CD8-positive, alpha-beta memory T cell (primary cell): Measurements from ENCODE around the gene CCT6A. TPM values are rescaled to one million over a fixed set of nuclear protein-coding genes. Genes with fewer than 3 reads are reported as not detected.
A peak's percentile ranks its signal among the peaks of the same experiment; 100 is the strongest.
"Not testable (repeated sequence)": the region's sequence is repeated elsewhere in the genome, so short reads cannot be mapped to it uniquely, and the experiment has no call there.

ENCODE experiments used
- CTCF ChIA-PET: fragments of 350-600 bp; sonication (Branson Sonifier 250); formaldehyde crosslinking; loops from one replicate; lab custom pipeline; 2021; ENCODE audit warnings: antibody characterized with exemption; lab: Charles Lee
- POLR2A ChIA-PET: fragments of 350-600 bp; sonication (Branson Sonifier 250); formaldehyde crosslinking; loops from one replicate; lab custom pipeline; 2021; ENCODE audit warnings: antibody characterized with exemption; lab: Charles Lee
- DNase-seq, 5 donors: peaks; one replicate each; pipeline versions ENCODE4 v3.0.0 to v3.0.0-alpha.2; 2020 to 2022; ENCODE audit warnings: mixed read lengths in 1 of 5
- H3K27ac ChIP-seq: one replicate; pipeline ENCODE4 v1.7.0; 2013; ENCODE audit warnings: low read depth, mild to moderate bottlenecking, low read length, moderate library complexity
- H3K27me3 ChIP-seq: 2 replicates; pipeline ENCODE4 v1.7.0; 2013; ENCODE audit warnings: low read length, mild to moderate bottlenecking; ENCODE audit not compliant: insufficient read depth, poor library complexity, severe bottlenecking
- H3K36me3 ChIP-seq: 2 replicates; pipeline ENCODE4 v1.7.0; 2013; ENCODE audit warnings: mild to moderate bottlenecking, low read length, moderate library complexity; ENCODE audit not compliant: insufficient read depth
- H3K4me1 ChIP-seq: 2 replicates; pipeline ENCODE4 v1.7.0; 2013; ENCODE audit warnings: mild to moderate bottlenecking, low read length, moderate library complexity; ENCODE audit not compliant: insufficient read depth
- H3K4me3 ChIP-seq: 2 replicates; pipeline ENCODE4 v1.7.0; 2013; ENCODE audit warnings: mild to moderate bottlenecking, low read length
- H3K9me3 ChIP-seq: 2 replicates; pipeline ENCODE4 v1.7.0; 2013; ENCODE audit warnings: mild to moderate bottlenecking, low read length
- H3K27ac Mint-ChIP-seq, 8 donors: one replicate each; pipeline ENCODE4 v1.8.0; 2020 to 2021; ENCODE audit warnings: mixed read lengths in 8 of 8, mild to moderate bottlenecking in 6 of 8, inconsistent platforms in 3 of 8, moderate library complexity in 3 of 8
- H3K27me3 Mint-ChIP-seq, 2 donors: one replicate each; pipeline ENCODE4 v1.8.0; 2020 to 2021; ENCODE audit warnings: mixed read lengths in 2 of 2, mild to moderate bottlenecking in 1 of 2, moderate library complexity in 1 of 2
- H3K36me3 Mint-ChIP-seq, 3 donors: one replicate each; pipeline ENCODE4 v1.8.0; 2020 to 2021; ENCODE audit warnings: mixed read lengths in 3 of 3, inconsistent platforms in 1 of 3, mild to moderate bottlenecking in 1 of 3
- H3K4me1 Mint-ChIP-seq, 3 donors: one replicate each; pipeline ENCODE4 v1.8.0; 2020 to 2021; ENCODE audit warnings: mixed read lengths in 3 of 3, inconsistent platforms in 1 of 3, mild to moderate bottlenecking in 1 of 3
- H3K4me3 Mint-ChIP-seq, 7 donors: one replicate each; pipeline ENCODE4 v1.8.0; 2020 to 2021; ENCODE audit warnings: mixed read lengths in 7 of 7, mild to moderate bottlenecking in 6 of 7, moderate library complexity in 4 of 7, inconsistent platforms in 2 of 7
- H3K9me3 Mint-ChIP-seq, 5 donors: one replicate each; pipeline ENCODE4 v1.8.0; 2020 to 2022; ENCODE audit warnings: mixed read lengths in 5 of 5, mild to moderate bottlenecking in 3 of 5, moderate library complexity in 2 of 5, inconsistent platforms in 1 of 5
- polyA plus RNA-seq: library from polyadenylated mRNA; unstranded; fragments of 300-500 nt; fragmentation: Illumina TruSeq; gene quantifications from one replicate; pipeline ENCODE4 v1.2.3, GENCODE V29; 2021
- total RNA-seq, 2 experiments: library from RNA; stranded (reverse); gene quantifications; one replicate each; pipeline ENCODE4 v1.2.3, GENCODE V29; 2021

Gene CCT6A
- total RNA-seq (100 to 1,000 TPM; 348 to 361 TPM), polyA plus RNA-seq (93.3 TPM)

DNA sequence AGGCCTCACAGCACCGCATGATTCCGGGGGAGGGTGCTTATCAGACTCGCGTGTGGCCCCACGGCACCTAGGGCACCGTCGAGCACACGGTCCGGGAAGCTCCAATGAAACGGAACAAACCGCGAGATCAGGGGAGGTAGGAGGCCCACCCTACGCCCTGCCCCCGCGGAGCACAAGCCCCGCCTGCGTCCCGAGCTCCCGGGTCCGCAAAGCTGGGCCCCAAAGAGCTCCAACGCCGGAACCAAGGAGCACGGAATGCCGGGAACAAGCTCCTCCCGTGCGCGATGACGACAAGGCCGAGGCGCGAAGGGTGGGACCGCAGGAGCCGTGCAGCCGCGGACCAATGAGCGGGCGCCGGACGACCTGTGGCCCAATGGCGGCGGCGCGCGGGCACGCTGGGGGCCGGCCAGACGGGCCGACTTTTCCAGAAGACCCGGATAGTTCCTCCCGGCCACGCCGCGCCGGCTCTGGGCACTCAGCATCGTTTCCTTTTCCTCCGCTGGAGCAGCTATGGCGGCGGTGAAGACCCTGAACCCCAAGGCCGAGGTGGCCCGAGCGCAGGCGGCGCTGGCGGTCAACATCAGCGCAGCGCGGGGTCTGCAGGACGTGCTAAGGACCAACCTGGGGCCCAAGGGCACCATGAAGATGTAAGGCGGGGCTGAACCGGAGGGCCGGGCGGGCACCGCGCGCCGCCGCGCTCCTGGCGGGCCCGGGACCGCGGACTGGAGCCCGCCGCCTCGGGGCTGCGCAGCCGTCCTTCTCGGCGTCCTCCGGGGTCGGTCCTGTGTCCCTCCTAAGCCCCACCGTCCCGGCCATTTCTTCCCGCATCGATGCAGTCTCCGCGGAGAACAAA lies at the start of gene CCT6A, which contains the start of gene PSPH:
Gene CCT6A, plus strand, starts transcription at position 427 of the 853 bp plus-strand sequence. Its CDS starts 84 bp downstream, at position 511.
Gene PSPH, minus strand, starts transcription at position 106 of the 853 bp plus-strand sequence. CDS start 30,232 bp downstream, outside the sequence.
- Mint-ChIP-seq H3K9me3 (no peaks in the 10 kb centered on the region), H3K36me3 (peaks cover 0 to 48% (median 2%) of the 10 kb centered on the region in 3 donors)
- H3K4me1 ChIP-seq = peaks cover 36% of the 10 kb centered on the region

DNA sequence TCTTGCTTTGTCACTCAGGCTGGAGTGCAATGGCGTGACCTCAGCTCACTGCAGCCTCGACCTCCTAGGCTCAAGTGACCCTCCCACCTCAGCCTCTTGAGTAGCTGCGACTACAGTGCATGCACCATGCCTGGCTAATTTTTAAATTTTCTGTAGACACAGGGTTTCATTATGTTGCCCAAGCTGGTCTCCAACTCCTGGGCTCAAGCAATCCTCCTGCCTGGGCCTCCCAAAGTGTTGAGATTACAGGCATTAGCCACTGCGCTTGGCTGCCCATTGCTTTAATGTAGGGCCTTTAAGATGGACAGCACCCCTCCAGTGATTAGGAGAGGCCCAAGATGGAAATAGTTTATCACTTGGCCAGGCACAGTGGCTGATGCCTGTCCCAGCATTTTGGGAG lies 47.8 kb upstream of the CCT6A start:
- Mint-ChIP-seq H3K9me3 (no peaks in the 10 kb centered on the region), H3K27ac (no peak overlapping the region), H3K4me3 (no peak overlapping the region), H3K4me1 (no peaks in the 10 kb centered on the region), H3K27me3 (no peaks in the 10 kb centered on the region), H3K36me3 (peaks cover 0 to 12% (median 9%) of the 10 kb centered on the region in 3 donors)
- no peaks in the 10 kb centered on the region for H3K27me3 ChIP-seq
- DNase-seq = no peak
- H3K9me3 ChIP-seq = no peaks in the 10 kb centered on the region
- no peak overlapping the region for H3K27ac ChIP-seq
- H3K36me3 ChIP-seq = no peaks in the 10 kb centered on the region
- H3K4me1 ChIP-seq = no peaks in the 10 kb centered on the region
- ChIA-PET POLR2A (no interaction called here), CTCF (interaction anchor here (1.7 to 10.6 kb wide), 2 partner anchors 15 to 70 kb away, joined by 4 to 113 read pairs; no protein-coding TSS in a partner anchor)
- no peak overlapping the region for H3K4me3 ChIP-seq

More for the DNA sequence above, at the start of gene CCT6A, which contains the start of gene PSPH:
- no peaks in the 10 kb centered on the region for H3K27me3 Mint-ChIP-seq
- ChIA-PET CTCF (interaction anchor here (0.8 to 1.9 kb wide), 5 partner anchors 12 to 410 kb away, joined by 3 to 23 read pairs (median 4); partner anchors contain the start of gene SUMF2), POLR2A (interaction anchor here (0.6 to 1.7 kb wide), 5 partner anchors 13 to 55 kb away, joined by 3 to 15 read pairs (median 5); partner anchors contain the start of genes CHCHD2 and SUMF2)
- H3K27ac Mint-ChIP-seq = peak within 1 kb of the TSS; percentile 80 to 99 (median 95)
- Histone ChIP-seq H3K4me3 (peak within 1 kb of the TSS; percentile 91), H3K27ac (peak within 1 kb of the TSS; percentile 74), H3K27me3 (no peaks in the 10 kb centered on the region), H3K36me3 (peaks cover 30% of the 10 kb centered on the region), H3K9me3 (no peaks in the 10 kb centered on the region)
- H3K4me1 Mint-ChIP-seq = peaks cover 29 to 54% (median 45%) of the 10 kb centered on the region in 3 donors
- DNase-seq = peak; percentile 84 to 91 (median 89)
- H3K4me3 Mint-ChIP-seq = peak within 1 kb of the TSS; percentile 89 to 99 (median 94)

DNA sequence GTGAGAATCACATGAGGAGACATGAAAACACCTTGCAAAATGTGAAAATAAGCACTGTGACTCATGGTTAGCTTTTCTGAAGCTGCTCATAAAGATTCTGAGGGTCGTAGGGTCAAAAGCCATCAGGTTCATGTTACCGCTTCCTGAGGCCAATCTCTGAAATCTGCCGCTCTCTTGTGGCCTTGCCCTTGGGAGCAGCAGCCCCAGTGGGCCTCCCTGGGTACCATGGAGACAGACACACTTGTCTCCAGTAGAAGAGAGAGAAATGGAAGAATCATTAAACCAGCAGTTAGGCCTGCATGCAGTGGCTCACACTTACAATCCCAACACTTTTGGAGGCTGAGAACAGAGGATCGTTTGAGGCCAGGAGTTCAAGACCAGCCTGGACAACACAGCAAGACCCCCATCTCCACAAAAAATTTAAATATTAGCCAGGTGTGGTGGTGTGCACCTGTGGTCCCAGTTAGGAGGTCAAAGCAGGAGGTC lies 44.4 kb upstream of the CCT6A start:
- Mint-ChIP-seq H3K27ac (peak overlapping the region in 1 of 8 donors; percentile 41), H3K27me3 (no peaks in the 10 kb centered on the region)
- POLR2A ChIA-PET = no interaction called here

DNA sequence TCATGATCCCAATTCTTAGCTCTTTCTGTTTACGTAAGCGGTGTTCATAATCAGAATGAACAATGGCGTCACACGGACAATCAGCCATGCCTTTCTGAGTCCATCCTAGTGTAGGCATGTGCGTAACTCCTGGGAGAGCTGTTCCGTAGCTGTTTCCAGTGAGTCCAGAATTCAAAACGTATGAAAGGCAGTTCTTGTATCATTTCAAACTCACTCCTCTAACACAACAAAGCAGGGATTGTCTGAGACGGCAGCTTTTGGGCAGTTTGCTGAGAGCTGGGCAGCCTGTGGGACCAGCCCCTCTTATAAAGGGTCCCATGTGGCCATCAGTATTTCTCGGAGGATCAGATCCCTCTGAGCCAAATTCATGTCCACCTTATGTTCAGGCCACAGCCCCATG lies 43.7 kb upstream of the CCT6A start:
- CTCF ChIA-PET = interaction anchor here (10.6 kb wide), 1 partner anchor 65 kb away, joined by 113 read pairs; no protein-coding TSS in a partner anchor

More for the DNA sequence above, 44.4 kb upstream of the CCT6A start:
- Histone ChIP-seq H3K27ac (no peak overlapping the region), H3K27me3 (no peaks in the 10 kb centered on the region), H3K36me3 (no peaks in the 10 kb centered on the region), H3K4me1 (no peaks in the 10 kb centered on the region), H3K9me3 (no peaks in the 10 kb centered on the region), H3K4me3 (no peak overlapping the region)
- Mint-ChIP-seq H3K4me3 (no peak overlapping the region), H3K36me3 (peaks cover 0 to 2% (median 0%) of the 10 kb centered on the region in 3 donors), H3K9me3 (no peaks in the 10 kb centered on the region), H3K4me1 (no peaks in the 10 kb centered on the region)
- DNase-seq = no peak
- CTCF ChIA-PET = interaction anchor here (0.7 to 10.6 kb wide), 4 partner anchors 66 to 98 kb away, joined by 3 to 113 read pairs (median 3); no protein-coding TSS in a partner anchor

DNA sequence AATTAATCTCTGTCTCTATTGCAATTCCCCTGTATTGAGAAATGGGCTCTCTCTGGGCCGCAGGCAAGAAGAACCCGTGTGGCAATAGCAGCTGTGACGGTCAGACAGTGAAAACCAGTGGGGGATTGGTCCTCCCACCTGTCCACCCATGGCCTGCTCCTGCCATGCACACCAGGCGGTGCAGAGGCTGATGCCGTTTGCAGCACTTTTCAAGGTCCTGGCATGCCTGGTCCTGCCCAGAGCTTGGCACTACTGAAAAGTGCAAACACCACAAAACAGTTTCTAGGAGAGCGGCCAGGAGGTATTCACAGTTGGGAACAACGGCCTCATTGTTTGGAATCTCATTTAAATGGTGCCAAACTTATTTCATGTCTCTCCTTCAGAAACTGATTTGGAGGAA lies 41.9 kb upstream of the CCT6A start:
- Histone ChIP-seq H3K9me3 (no peaks in the 10 kb centered on the region), H3K4me1 (no peaks in the 10 kb centered on the region), H3K27me3 (no peaks in the 10 kb centered on the region), H3K36me3 (no peaks in the 10 kb centered on the region), H3K4me3 (no peak overlapping the region), H3K27ac (no peak overlapping the region)
- Mint-ChIP-seq H3K27ac (no peak overlapping the region), H3K9me3 (no peaks in the 10 kb centered on the region), H3K4me1 (no peaks in the 10 kb centered on the region), H3K36me3 (peaks cover 0 to 4% (median 1%) of the 10 kb centered on the region in 3 donors), H3K27me3 (no peaks in the 10 kb centered on the region), H3K4me3 (no peak overlapping the region)
- CTCF ChIA-PET = no interaction called here
- DNase-seq = no peak
- POLR2A ChIA-PET = no interaction called here

More for the DNA sequence above, 43.7 kb upstream of the CCT6A start:
- Mint-ChIP-seq H3K9me3 (no peaks in the 10 kb centered on the region), H3K36me3 (peaks cover 0 to 2% (median 0%) of the 10 kb centered on the region in 3 donors), H3K27me3 (no peaks in the 10 kb centered on the region), H3K4me3 (no peak overlapping the region), H3K4me1 (no peaks in the 10 kb centered on the region), H3K27ac (no peak overlapping the region)
- Histone ChIP-seq H3K4me3 (no peak overlapping the region), H3K4me1 (no peaks in the 10 kb centered on the region), H3K9me3 (no peaks in the 10 kb centered on the region), H3K36me3 (no peaks in the 10 kb centered on the region), H3K27ac (no peak overlapping the region), H3K27me3 (no peaks in the 10 kb centered on the region)
- POLR2A ChIA-PET = no interaction called here
- no peak for DNase-seq

GRCh38 chr7:56017015-56017414 lies 34.5 kb upstream of the CCT6A start:
- H3K36me3 ChIP-seq, H3K36me3 Mint-ChIP-seq, H3K27ac ChIP-seq, H3K27me3 Mint-ChIP-seq, H3K9me3 ChIP-seq, H3K4me1 Mint-ChIP-seq, H3K27ac Mint-ChIP-seq, H3K4me3 Mint-ChIP-seq, DNase-seq, CTCF ChIA-PET, H3K9me3 Mint-ChIP-seq, H3K4me1 ChIP-seq, H3K4me3 ChIP-seq, H3K27me3 ChIP-seq, POLR2A ChIA-PET: not testable (repeated sequence)

DNA sequence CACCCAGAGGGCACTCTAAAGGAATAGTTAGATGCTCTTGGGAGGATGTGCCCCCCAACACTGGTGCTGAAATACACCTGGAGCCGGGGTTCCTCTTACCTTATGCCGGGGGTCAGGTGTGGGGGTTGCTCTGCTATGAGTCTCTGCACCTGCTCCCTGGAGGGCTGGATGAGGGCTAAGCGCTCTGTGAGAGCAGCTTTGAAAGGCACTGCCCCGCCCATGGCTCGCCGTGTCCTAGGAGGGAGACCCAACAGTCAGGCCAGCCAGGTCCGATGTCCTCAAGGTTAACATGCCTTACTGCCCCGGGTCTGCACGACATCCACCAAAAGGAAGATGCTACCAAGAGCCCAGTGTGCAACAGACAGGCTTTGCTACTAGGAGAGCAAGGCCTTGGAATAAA lies 32.1 kb upstream of the CCT6A start:
- H3K36me3 Mint-ChIP-seq = no peaks in the 10 kb centered on the region
- no peak overlapping the region for H3K27ac Mint-ChIP-seq
- POLR2A ChIA-PET = no interaction called here

GRCh38 chr7:56023500-56023899 lies 28.1 kb upstream of the CCT6A start:
- POLR2A ChIA-PET = no interaction called here
- CTCF ChIA-PET = no interaction called here
- Mint-ChIP-seq H3K36me3 (peaks cover 0 to 2% (median 0%) of the 10 kb centered on the region in 3 donors), H3K27ac (no peak overlapping the region), H3K9me3 (no peaks in the 10 kb centered on the region), H3K4me3 (no peak overlapping the region), H3K4me1 (no peaks in the 10 kb centered on the region), H3K27me3 (no peaks in the 10 kb centered on the region)
- DNase-seq = no peak
- Histone ChIP-seq H3K27me3 (no peaks in the 10 kb centered on the region), H3K27ac (no peak overlapping the region), H3K4me3 (no peak overlapping the region), H3K36me3 (no peaks in the 10 kb centered on the region), H3K4me1 (no peaks in the 10 kb centered on the region), H3K9me3 (no peaks in the 10 kb centered on the region)

More for the DNA sequence above, 32.1 kb upstream of the CCT6A start:
- DNase-seq = no peak
- no peaks in the 10 kb centered on the region for H3K4me1 Mint-ChIP-seq
- no peak overlapping the region for H3K4me3 Mint-ChIP-seq
- Histone ChIP-seq H3K36me3 (no peaks in the 10 kb centered on the region), H3K4me1 (no peaks in the 10 kb centered on the region), H3K9me3 (no peaks in the 10 kb centered on the region), H3K4me3 (no peak overlapping the region), H3K27ac (no peak overlapping the region), H3K27me3 (no peaks in the 10 kb centered on the region)
- CTCF ChIA-PET = interaction anchor here (1.1 to 1.2 kb wide), 2 partner anchors 53 to 55 kb away, joined by 3 read pairs; no protein-coding TSS in a partner anchor
- no peaks in the 10 kb centered on the region for H3K27me3 Mint-ChIP-seq
- no peaks in the 10 kb centered on the region for H3K9me3 Mint-ChIP-seq
